HG02852 (cell line): Measurements from ENCODE around the gene CCN6.

Experiments used
- ATAC-seq: cut with Tn5 transposase; IDR thresholded peaks from one replicate; pipeline ENCODE4 v1.9.1; 2021; ENCODE audit warnings: mild to moderate bottlenecking, moderate library complexity; ENCODE audit not compliant: unreplicated experiment

CCN6 gene

GRCh38 chr6:112113431-112113830 lies 59.5 kb downstream of the CCN6 start:
- no peak for ATAC-seq

DNA sequence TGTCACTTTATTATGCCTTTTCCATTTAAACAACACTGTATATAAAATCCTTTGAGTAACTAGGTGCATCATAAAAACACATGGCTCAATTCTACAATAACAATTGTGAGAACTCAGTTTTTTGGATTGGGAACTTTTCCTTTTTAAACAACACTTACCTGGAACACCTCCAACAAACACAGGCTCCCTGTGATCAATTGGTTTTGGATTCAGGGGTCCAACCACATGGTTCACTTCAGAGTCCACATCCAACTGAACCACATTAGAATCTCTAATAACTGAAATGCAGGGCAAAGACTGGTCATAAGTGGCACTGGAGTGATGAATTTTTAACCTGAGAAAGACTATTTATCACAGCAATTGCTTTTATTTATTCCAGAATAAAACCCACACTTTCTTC lies 60.0 kb downstream of the CCN6 start:
- ATAC-seq = no peak

GRCh38 chr6:112114577-112115223 lies 60.8 kb downstream of the CCN6 start:
- no peak for ATAC-seq

GRCh38 chr6:112116221-112116620 lies 62.3 kb downstream of the CCN6 start:
- no peak for ATAC-seq

- no peak for ATAC-seq
Observed at GRCh38 chr6:112117554-112117953, 63.6 kb downstream of the CCN6 start.

- ATAC-seq = no peak
Observed at GRCh38 chr6:112118034-112118433, 64.1 kb downstream of the CCN6 start.
